NT2/D1 (cell line): Measurements from ENCODE around the gene MSX1.

Experiments used
- DNase-seq: peaks from one replicate; pipeline ENCODE4 v3.0.0-alpha.2; 2011; ENCODE audit warnings: low read depth, low spot score
- H3K27me3 ChIP-seq: 2 replicates; pipeline ENCODE4 v1.6.0; 2011; ENCODE audit warnings: mild to moderate bottlenecking; ENCODE audit not compliant: insufficient read length, insufficient read depth
- H3K36me3 ChIP-seq: 2 replicates; pipeline ENCODE4 v1.6.1; 2011; ENCODE audit warnings: mild to moderate bottlenecking, low read length, mixed read lengths; ENCODE audit not compliant: insufficient read depth, insufficient read length
- H3K4me1 ChIP-seq: 2 replicates; pipeline ENCODE4 v1.5.1; 2011; ENCODE audit not compliant: insufficient read depth, insufficient read length
- H3K4me3 ChIP-seq: 2 replicates; pipeline ENCODE4 v1.5.1; 2011; ENCODE audit warnings: low read depth; ENCODE audit not compliant: insufficient read length
- H3K9ac ChIP-seq: 2 replicates; pipeline ENCODE4 v1.6.0; 2011; ENCODE audit warnings: low read depth; ENCODE audit not compliant: insufficient read length
- H3K9me3 ChIP-seq: 2 replicates; pipeline ENCODE4 v1.5.1; 2011; ENCODE audit warnings: mild to moderate bottlenecking, low read length; ENCODE audit not compliant: insufficient read depth
- SUZ12 ChIP-seq: IDR thresholded peaks from 2 replicates; pipeline ENCODE4 v1.6.1; 2011; ENCODE audit not compliant: insufficient read length, insufficient read depth; ENCODE audit errors: extremely low read depth
- YY1 ChIP-seq: IDR thresholded peaks from 2 replicates; pipeline ENCODE4 v1.6.1; 2011; ENCODE audit not compliant: insufficient read length, insufficient read depth
- ZNF274 ChIP-seq: IDR thresholded peaks from 2 replicates; pipeline ENCODE4 v1.6.1; 2011; ENCODE audit warnings: mild to moderate bottlenecking, low read depth, low read length

MSX1 gene

GRCh38 chr4:4864940-4865704 lies 5.7 kb downstream of the MSX1 start:
- H3K9ac ChIP-seq: no peak overlapping the region
- H3K9me3 ChIP-seq: no peaks in the 10 kb centered on the region
- no peak overlapping the region for H3K4me3 ChIP-seq
- H3K4me1 ChIP-seq: peaks cover 36% of the 10 kb centered on the region
- H3K27me3 ChIP-seq: peaks cover 100% of the 10 kb centered on the region
- H3K36me3 ChIP-seq: peaks cover 20% of the 10 kb centered on the region
- DNase-seq: no peak
- TF ChIP-seq SUZ12: no peak
- TF ChIP-seq YY1: no peak
- no peak for TF ChIP-seq ZNF274

- H3K4me1 ChIP-seq: peaks cover 30% of the 10 kb centered on the region
- peak overlapping the region; percentile 62 for H3K9ac ChIP-seq
- no peaks in the 10 kb centered on the region for H3K9me3 ChIP-seq
- peaks cover 100% of the 10 kb centered on the region for H3K27me3 ChIP-seq
- H3K36me3 ChIP-seq: peaks cover 20% of the 10 kb centered on the region
- peak overlapping the region; percentile 47 for H3K4me3 ChIP-seq
- TF ChIP-seq ZNF274 (no peak), SUZ12 (peak; percentile 41), YY1 (no peak)
- DNase-seq: no peak
Measured at GRCh38 chr4:4865705-4866123, 6.2 kb downstream of the MSX1 start.

DNA sequence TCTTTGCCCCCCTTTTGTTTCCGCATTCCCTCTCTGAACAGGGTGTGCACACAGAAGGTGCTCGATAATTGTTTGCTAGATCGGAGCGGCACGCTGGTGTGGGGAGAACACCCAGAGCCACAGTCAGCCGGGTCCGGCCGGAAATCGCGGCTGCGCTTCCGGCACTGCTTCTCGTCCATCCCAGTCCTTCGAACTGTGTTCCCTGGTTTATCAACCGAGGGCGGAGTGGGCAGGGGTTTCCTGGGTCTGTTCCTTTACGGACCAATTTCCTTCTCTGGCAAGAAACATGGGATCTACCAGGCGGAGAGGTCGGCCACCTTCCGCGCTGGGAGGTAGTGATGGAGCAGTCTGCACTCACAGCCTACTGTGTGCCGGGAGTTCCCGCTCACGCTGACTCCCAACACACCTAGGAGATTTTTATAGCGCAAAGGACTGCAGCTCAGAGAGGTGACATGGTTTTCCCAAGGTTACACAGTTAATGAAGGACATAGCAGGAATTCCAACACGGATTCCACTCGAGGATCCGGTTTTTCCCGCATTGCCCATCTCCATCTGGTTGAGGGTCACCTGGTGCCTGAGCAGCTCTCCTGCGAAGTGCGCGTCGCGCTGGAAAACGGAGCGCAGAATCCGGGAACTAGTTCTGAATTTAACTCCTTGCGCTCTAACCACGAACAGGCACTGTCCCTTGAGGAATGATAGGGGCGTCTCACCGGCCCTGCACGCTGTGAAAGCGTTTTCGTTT lies 6.8 kb downstream of the MSX1 start:
- Histone ChIP-seq H3K36me3 (peaks cover 20% of the 10 kb centered on the region), H3K9me3 (no peaks in the 10 kb centered on the region), H3K4me1 (peaks cover 35% of the 10 kb centered on the region), H3K4me3 (peak overlapping the region; percentile 47), H3K27me3 (peaks cover 100% of the 10 kb centered on the region), H3K9ac (peak overlapping the region; percentile 62)
- no peak for DNase-seq
- TF ChIP-seq SUZ12 (no peak), YY1 (no peak), ZNF274 (no peak)

GRCh38 chr4:4866866-4867374 lies 7.5 kb downstream of the MSX1 start:
- peaks cover 100% of the 10 kb centered on the region for H3K27me3 ChIP-seq
- no peak for DNase-seq
- H3K4me3 ChIP-seq: peak overlapping the region; percentile 47

GRCh38 chr4:4867375-4868039 lies 8.0 kb downstream of the MSX1 start:
- no peaks in the 10 kb centered on the region for H3K9me3 ChIP-seq
- no peak overlapping the region for H3K9ac ChIP-seq
- H3K36me3 ChIP-seq: peaks cover 9% of the 10 kb centered on the region
- peaks cover 46% of the 10 kb centered on the region for H3K4me1 ChIP-seq
- DNase-seq: no peak
- peak overlapping the region; percentile 19 for H3K4me3 ChIP-seq
- H3K27me3 ChIP-seq: peaks cover 100% of the 10 kb centered on the region
- TF ChIP-seq ZNF274 (no peak), SUZ12 (peak; percentile 71)

More at GRCh38 chr4:4866866-4867374, 7.5 kb downstream of the MSX1 start:
- Histone ChIP-seq H3K9ac (peak overlapping the region; percentile 51), H3K9me3 (no peaks in the 10 kb centered on the region), H3K36me3 (peaks cover 14% of the 10 kb centered on the region), H3K4me1 (peaks cover 40% of the 10 kb centered on the region)
- TF ChIP-seq SUZ12: no peak
- TF ChIP-seq ZNF274: no peak
- no peak for TF ChIP-seq YY1

- TF ChIP-seq YY1: no peak
- TF ChIP-seq ZNF274: no peak
- TF ChIP-seq SUZ12: no peak
- no peak overlapping the region for H3K4me3 ChIP-seq
- DNase-seq: no peak
- H3K4me1 ChIP-seq: peaks cover 46% of the 10 kb centered on the region
- H3K27me3 ChIP-seq: peaks cover 100% of the 10 kb centered on the region
- H3K9ac ChIP-seq: no peak overlapping the region
- H3K36me3 ChIP-seq: peaks cover 2% of the 10 kb centered on the region
- no peaks in the 10 kb centered on the region for H3K9me3 ChIP-seq
Measured at GRCh38 chr4:4868040-4868757, 8.7 kb downstream of the MSX1 start.
